Measurements from ENCODE around the gene FLVCR1. TPM values are rescaled to one million over a fixed set of nuclear protein-coding genes. Genes with fewer than 3 reads are reported as not detected.
A peak's percentile ranks its signal among the peaks of the same experiment; 100 is the strongest.
"Not testable (repeated sequence)": the region's sequence is repeated elsewhere in the genome, so short reads cannot be mapped to it uniquely, and the experiment has no call there.

Gene FLVCR1
- total RNA-seq, 4 donors from 2014 or later: 7.8 to 8.9 (median 8.2) TPM

- Histone ChIP-seq H3K4me1 (no peaks in the 10 kb centered on the region), H3K27ac (no peak overlapping the region), H3K36me3 (no peaks in the 10 kb centered on the region), H3K9me3 (no peaks in the 10 kb centered on the region), H3K27me3 (no peaks in the 10 kb centered on the region), H3K4me3 (replicated peaks in 1 of 3) (no peak overlapping the region)
- no peak for DNase-seq
- intact Hi-C loops (cut with DNase I): no loop called here
- 74% methylated on average over 2 of the region's 2 CpGs for WGBS, 2 donors
- no peak for TF ChIP-seq CTCF (IDR thresholded peaks at IDR 0.05)
- no peak for TF ChIP-seq POLR2A (IDR thresholded peaks at IDR 0.05)
Observed at GRCh38 chr1:212828395-212828794, 29.7 kb upstream of the FLVCR1 start.

DNA sequence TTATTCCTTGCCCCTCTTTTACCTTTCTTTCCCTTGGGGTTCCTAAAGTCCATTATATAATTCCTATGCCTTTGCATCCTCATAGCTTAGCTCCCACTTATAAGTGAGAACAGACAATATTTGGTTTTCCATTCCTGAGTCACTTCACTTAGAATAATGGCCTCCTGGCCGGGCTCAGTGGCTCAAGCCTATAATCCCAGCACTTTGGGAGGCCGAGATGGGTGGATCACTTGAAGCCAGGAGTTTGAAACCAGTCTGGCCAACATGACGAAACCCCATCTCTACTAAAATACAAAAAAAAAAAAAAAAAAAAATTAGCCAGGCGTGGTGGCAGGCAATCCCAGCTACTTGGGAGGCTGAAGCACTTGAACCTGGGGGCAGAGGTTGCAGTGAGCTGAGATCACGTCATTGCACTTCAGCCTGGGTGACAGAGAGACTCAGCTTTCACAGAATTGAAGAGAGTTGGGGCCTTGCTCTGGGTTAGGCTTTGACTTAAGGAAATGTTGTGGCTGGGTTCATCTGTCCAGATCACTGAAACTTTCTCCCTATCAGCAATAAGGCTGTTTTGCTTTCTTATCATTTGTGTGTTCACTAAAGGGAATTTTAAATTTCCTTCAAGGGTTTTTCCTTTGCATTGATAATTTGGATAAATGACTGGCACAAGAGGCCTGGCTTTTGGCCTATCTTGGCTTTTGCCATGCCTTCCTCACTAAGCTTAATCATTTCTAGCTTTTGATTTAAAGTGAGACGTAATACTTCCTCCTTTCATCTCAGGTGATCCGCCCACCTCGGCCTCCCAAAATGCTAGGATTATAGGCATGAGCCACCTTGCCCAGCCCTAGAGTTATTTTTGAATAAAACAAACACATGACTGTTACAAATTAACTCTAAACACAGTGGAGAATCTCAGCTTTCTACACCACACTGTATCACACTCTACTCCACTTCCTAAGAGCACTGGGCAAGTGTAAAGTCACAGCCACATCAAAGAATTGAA lies 24.6 kb upstream of the FLVCR1 start:
- intact Hi-C loops (cut with DNase I); H3K4me3 ChIP-seq (replicated peaks in 1 of 3); H3K9me3 ChIP-seq; H3K4me1 ChIP-seq; H3K27ac ChIP-seq; H3K36me3 ChIP-seq; H3K27me3 ChIP-seq: not testable (repeated sequence)
- 73 to 80% methylated on average over 8 of the region's 8 CpGs for WGBS, 2 donors
- DNase-seq: peak in 1 of 2 donors; percentile 28

- no peak overlapping the region for H3K27ac ChIP-seq
- no peaks in the 10 kb centered on the region for H3K4me1 ChIP-seq
- no peaks in the 10 kb centered on the region for H3K27me3 ChIP-seq
- H3K36me3 ChIP-seq: no peaks in the 10 kb centered on the region
- no peak overlapping the region for H3K4me3 ChIP-seq (replicated peaks in 1 of 3)
- DNase-seq: no peak
- no peaks in the 10 kb centered on the region for H3K9me3 ChIP-seq
- TF ChIP-seq CTCF (IDR thresholded peaks at IDR 0.05) (no peak), POLR2A (IDR thresholded peaks at IDR 0.05) (no peak)
- 89 to 96% methylated on average over 5 of the region's 5 CpGs for WGBS, 2 donors
- intact Hi-C loops (cut with DNase I): no loop called here
Observed at GRCh38 chr1:212838145-212838544, 19.9 kb upstream of the FLVCR1 start.

- H3K9me3 ChIP-seq; H3K4me1 ChIP-seq; H3K36me3 ChIP-seq; intact Hi-C loops (cut with DNase I); DNase-seq; H3K27me3 ChIP-seq; H3K4me3 ChIP-seq (replicated peaks in 1 of 3); H3K27ac ChIP-seq: not testable (repeated sequence)
- 86 to 96% methylated on average over 3 of the region's 3 CpGs for WGBS, 2 donors
Observed at GRCh38 chr1:212844521-212844920, 13.6 kb upstream of the FLVCR1 start.

GRCh38 chr1:212847549-212847948 lies 10.5 kb upstream of the FLVCR1 start, which contains the start of gene SPATA45:
TSS of gene SPATA45 (minus strand) at chr1:212847649. CDS start at chr1:212836149, 11,500 bp downstream.
- Histone ChIP-seq H3K27me3 (no peaks in the 10 kb centered on the region), H3K27ac (no peak within 1 kb of the TSS), H3K36me3 (no peaks in the 10 kb centered on the region), H3K9me3 (no peaks in the 10 kb centered on the region), H3K4me1 (no peaks in the 10 kb centered on the region), H3K4me3 (replicated peaks in 1 of 3) (no peak within 1 kb of the TSS)
- DNase-seq: no peak
- TF ChIP-seq POLR2A (IDR thresholded peaks at IDR 0.05) (no peak), CTCF (IDR thresholded peaks at IDR 0.05) (no peak)
- intact Hi-C loops (cut with DNase I): no loop called here
- WGBS, 2 donors: 94 to 96% methylated on average over 4 of the region's 4 CpGs

DNA sequence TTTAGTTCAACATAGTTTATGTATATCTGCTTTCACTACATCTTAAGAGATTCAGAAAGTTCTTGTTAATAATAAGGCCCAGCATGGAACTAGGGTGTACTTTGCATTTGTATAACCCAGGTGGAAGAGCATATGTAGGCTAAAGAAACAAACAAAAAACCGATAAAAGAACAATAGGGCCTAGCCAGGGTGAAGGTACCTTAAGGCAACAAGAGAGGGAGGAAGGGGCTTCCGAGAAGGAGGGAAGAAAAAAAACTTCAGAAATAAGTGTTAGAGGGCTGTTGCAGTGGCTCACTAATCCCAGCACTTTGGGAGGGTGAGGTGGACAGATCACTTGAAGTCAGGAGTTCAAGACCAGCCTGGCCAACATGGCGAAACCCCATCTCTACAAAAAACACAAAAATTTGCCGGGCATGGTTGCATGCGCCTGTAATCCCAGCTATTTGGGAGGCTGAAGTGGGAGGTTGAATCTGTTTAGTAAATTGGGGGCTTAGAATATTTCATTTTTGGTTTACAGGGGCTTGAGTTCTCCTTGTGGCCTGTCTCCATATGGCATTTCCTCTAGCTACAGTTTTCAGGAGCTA lies 5.9 kb upstream of the FLVCR1 start:
- TF ChIP-seq POLR2A (IDR thresholded peaks at IDR 0.05) (no peak), CTCF (IDR thresholded peaks at IDR 0.05) (no peak)
- no peaks in the 10 kb centered on the region for H3K27me3 ChIP-seq
- peaks cover 0 to 1% of the 10 kb centered on the region in 2 donors for H3K4me1 ChIP-seq
- intact Hi-C loops (cut with DNase I): loop anchor here (10.0 kb wide), 1 partner anchor 57 kb away; the partner anchor contains the start of genes NSL1 and TATDN3
- H3K4me3 ChIP-seq (replicated peaks in 1 of 3): no peak overlapping the region
- DNase-seq: no peak
- WGBS, 2 donors: 88 to 89% methylated on average over 5 of the region's 5 CpGs
- H3K27ac ChIP-seq: no peak overlapping the region
- H3K9me3 ChIP-seq: no peaks in the 10 kb centered on the region
- H3K36me3 ChIP-seq: no peaks in the 10 kb centered on the region

Data from thyroid gland (tissue), 4 donors.